Activated T-cell treated with anti-CD3 and anti-CD28 coated beads, Interleukin-2, amount 50 U/mL, for 24 hours (primary cell): Measurements from ENCODE around the gene CD300LB.

Experiments
- DNase-seq: peaks from one replicate; pipeline ENCODE4 v3.0.0-alpha.2; 2020
- H3K27ac Mint-ChIP-seq: 2 replicates; pipeline ENCODE4 v1.8.0; 2020; ENCODE audit warnings: mild to moderate bottlenecking, mixed read lengths
- H3K27me3 Mint-ChIP-seq: 2 replicates; pipeline ENCODE4 v1.8.0; 2020; ENCODE audit warnings: mixed read lengths
- H3K36me3 Mint-ChIP-seq: 2 replicates; pipeline ENCODE4 v1.8.0; 2020; ENCODE audit warnings: low read depth, mixed read lengths
- H3K4me1 Mint-ChIP-seq: 2 replicates; pipeline ENCODE4 v1.8.0; 2020; ENCODE audit warnings: low read depth, mixed read lengths
- H3K4me3 Mint-ChIP-seq: 2 replicates; pipeline ENCODE4 v1.8.0; 2020; ENCODE audit warnings: mild to moderate bottlenecking, moderate library complexity, mixed read lengths
- H3K9me3 Mint-ChIP-seq: 2 replicates; pipeline ENCODE4 v1.8.0; 2020; ENCODE audit warnings: mixed read lengths

Gene CD300LB

GRCh38 chr17:74478420-74479100 lies 52.7 kb downstream of the CD300LB start:
- peak; percentile 37 for DNase-seq
- Mint-ChIP-seq H3K27me3 (no peaks in the 10 kb centered on the region), H3K27ac (peak overlapping the region; percentile 54), H3K4me1 (peaks cover 45% of the 10 kb centered on the region), H3K4me3 (peak overlapping the region; percentile 2), H3K36me3 (peaks cover 22% of the 10 kb centered on the region), H3K9me3 (peaks cover 14% of the 10 kb centered on the region)

- H3K36me3 Mint-ChIP-seq = peaks cover 22% of the 10 kb centered on the region
- no peak overlapping the region for H3K4me3 Mint-ChIP-seq
- peaks cover 50% of the 10 kb centered on the region for H3K4me1 Mint-ChIP-seq
- H3K27me3 Mint-ChIP-seq = no peaks in the 10 kb centered on the region
- no peak for DNase-seq
- no peak overlapping the region for H3K27ac Mint-ChIP-seq
- H3K9me3 Mint-ChIP-seq = peaks cover 14% of the 10 kb centered on the region
These were observed 53.9 kb downstream of the CD300LB start for GRCh38 chr17:74477411-74477810.

GRCh38 chr17:74475189-74475588 lies 56.1 kb downstream of the CD300LB start:
- DNase-seq = no peak
- H3K27ac Mint-ChIP-seq = no peak overlapping the region
- H3K27me3 Mint-ChIP-seq = no peaks in the 10 kb centered on the region
- peaks cover 22% of the 10 kb centered on the region for H3K36me3 Mint-ChIP-seq
- no peak overlapping the region for H3K4me3 Mint-ChIP-seq
- H3K9me3 Mint-ChIP-seq = peaks cover 14% of the 10 kb centered on the region
- H3K4me1 Mint-ChIP-seq = peaks cover 58% of the 10 kb centered on the region

GRCh38 chr17:74474043-74474792 lies 57.1 kb downstream of the CD300LB start:
- H3K4me3 Mint-ChIP-seq = no peak overlapping the region

GRCh38 chr17:74473294-74473693 lies 58.0 kb downstream of the CD300LB start:
- no peak overlapping the region for H3K27ac Mint-ChIP-seq
- H3K27me3 Mint-ChIP-seq = no peaks in the 10 kb centered on the region
- H3K4me3 Mint-ChIP-seq = no peak overlapping the region
- peaks cover 48% of the 10 kb centered on the region for H3K4me1 Mint-ChIP-seq
- peaks cover 14% of the 10 kb centered on the region for H3K9me3 Mint-ChIP-seq
- peaks cover 20% of the 10 kb centered on the region for H3K36me3 Mint-ChIP-seq
- DNase-seq = no peak

More at GRCh38 chr17:74474043-74474792, 57.1 kb downstream of the CD300LB start:
- H3K36me3 Mint-ChIP-seq = peaks cover 22% of the 10 kb centered on the region
- DNase-seq = no peak
- peak overlapping the region; percentile 30 for H3K27ac Mint-ChIP-seq
- no peaks in the 10 kb centered on the region for H3K27me3 Mint-ChIP-seq
- H3K9me3 Mint-ChIP-seq = peaks cover 14% of the 10 kb centered on the region
- peaks cover 55% of the 10 kb centered on the region for H3K4me1 Mint-ChIP-seq

GRCh38 chr17:74472890-74473289 lies 58.4 kb downstream of the CD300LB start:
- Mint-ChIP-seq H3K9me3 (peaks cover 14% of the 10 kb centered on the region), H3K4me3 (no peak overlapping the region), H3K36me3 (peaks cover 19% of the 10 kb centered on the region), H3K4me1 (peaks cover 43% of the 10 kb centered on the region), H3K27me3 (no peaks in the 10 kb centered on the region), H3K27ac (no peak overlapping the region)
- DNase-seq = no peak

GRCh38 chr17:74471341-74471740 lies 59.9 kb downstream of the CD300LB start:
- H3K27me3 Mint-ChIP-seq = no peaks in the 10 kb centered on the region
- peaks cover 49% of the 10 kb centered on the region for H3K4me1 Mint-ChIP-seq
- DNase-seq = no peak
- peaks cover 17% of the 10 kb centered on the region for H3K36me3 Mint-ChIP-seq
- peaks cover 10% of the 10 kb centered on the region for H3K9me3 Mint-ChIP-seq
- H3K27ac Mint-ChIP-seq = peak overlapping the region; percentile 9
- H3K4me3 Mint-ChIP-seq = no peak overlapping the region
